ENCODE measurements around the gene TGFB1I1. TPM values are rescaled to one million over a fixed set of nuclear protein-coding genes. Genes with fewer than 3 reads are reported as not detected.

Gene TGFB1I1
- total and polyA plus RNA-seq, 2 of the 13 experiments (the other 11 are each of a cell fraction or from before 2014, with no cell fraction given), result 0.80 to 2.9 TPM

- TF ChIP-seq ZSCAN5A (CRISPR knock-in tag; IDR thresholded peaks at IDR 0.05; ENCODE audit: borderline replicate concordance), result no peak
- TF ChIP-seq GPN1 (CRISPR knock-in tag; IDR thresholded peaks at IDR 0.05; ENCODE audit: borderline replicate concordance), result no peak
- TF ChIP-seq IRF1 (CRISPR knock-in tag; IDR thresholded peaks at IDR 0.05; ENCODE audit: low read depth), result no peak
- TF ChIP-seq ZNF431 (CRISPR knock-in tag; IDR thresholded peaks at IDR 0.05; ENCODE audit: borderline replicate concordance, low read depth), result no peak
- TF ChIP-seq HDAC1 (CRISPR knock-in tag; IDR thresholded peaks at IDR 0.05), result 0 out of 2 replicates have a peak, but pooled peaks have one; percentile 1
- no peak for TF ChIP-seq ZBTB34 (CRISPR knock-in tag; IDR thresholded peaks at IDR 0.05)
- TF ChIP-seq ZNF350 (CRISPR knock-in tag; IDR thresholded peaks at IDR 0.05; ENCODE audit: borderline replicate concordance, low read depth), result no peak
- TF ChIP-seq ARID5B (CRISPR knock-in tag; IDR thresholded peaks at IDR 0.05), result no peak
- TF ChIP-seq MEF2D (CRISPR knock-in tag; IDR thresholded peaks at IDR 0.05), result no peak
- no peak for TF ChIP-seq ZMAT5 (CRISPR knock-in tag; IDR thresholded peaks at IDR 0.05; ENCODE audit: borderline replicate concordance, low read depth)
- TF ChIP-seq GATA4 (IDR thresholded peaks at IDR 0.05; ENCODE audit: borderline replicate concordance, low read depth), result no peak
- TF ChIP-seq ARNTL (CRISPR knock-in tag; IDR thresholded peaks at IDR 0.05), result no peak
- TF ChIP-seq TMF1 (CRISPR knock-in tag; IDR thresholded peaks at IDR 0.05; ENCODE audit: low read depth), result no peak
- TF ChIP-seq AFF4 (CRISPR knock-in tag; IDR thresholded peaks at IDR 0.05), result no peak
- no peak for TF ChIP-seq PAX8 (CRISPR knock-in tag; IDR thresholded peaks at IDR 0.05; ENCODE audit: borderline replicate concordance)
- no peak for TF ChIP-seq ZC3H4 (CRISPR knock-in tag; IDR thresholded peaks at IDR 0.05; ENCODE audit: borderline replicate concordance)
- TF ChIP-seq POLR2AphosphoS5 (IDR thresholded peaks at IDR 0.05; ENCODE audit: low read depth, low read length), result 0 out of 2 replicates have a peak, but pooled peaks have one; percentile 15
- TF ChIP-seq MED1 (CRISPR knock-in tag; IDR thresholded peaks at IDR 0.05), result no peak
Observed at GRCh38 chr16:31501966-31502348, 30.0 kb downstream of the TGFB1I1 start (continued).
